HCT116 (cell line): Measurements from ENCODE around the gene BCKDHB. TPM values are rescaled to one million over a fixed set of nuclear protein-coding genes. Genes with fewer than 3 reads are reported as not detected.

Source experiments
- ATAC-seq: fragments of 200-7000 bp; cut with Tn5 transposase; 2 replicates; pipeline ENCODE4 v1.9.1; 2020; ENCODE audit warnings: mild to moderate bottlenecking, moderate library complexity
- BruUV-seq: library from RNA; stranded (reverse); fragments of 400-500 nt; replicated peaks from 2 replicates; lab custom pipeline; 2021; lab: Mats Ljungman, UMichigan
- CTCF ChIA-PET: fragments of 300-600 bp; sonication (Branson Sonifier 250); formaldehyde crosslinking; loops from one replicate; lab custom pipeline; 2021; ENCODE audit warnings: antibody characterized with exemption; lab: Charles Lee
- POLR2A ChIA-PET: fragments of 300-600, 350-600 bp; sonication (Branson Sonifier 250); formaldehyde crosslinking; loops from one replicate; lab custom pipeline; 2021; ENCODE audit warnings: antibody characterized with exemption; lab: Charles Lee
- RAD21 ChIA-PET, 2 experiments: fragments of 300-600 bp; sonication (Branson Sonifier 250); formaldehyde crosslinking; loops; one replicate each; lab custom pipeline; 2023; ENCODE audit warnings: low total read pairs in 2 of 2; ENCODE audit not compliant: uncharacterized antibody in 2 of 2, unreplicated experiment in 2 of 2, low non-redundant PET in 1 of 2; lab: Charles Lee
- DNase-seq: peaks from one replicate; pipeline ENCODE4 v3.0.0-alpha.2; 2010; ENCODE audit warnings: low read depth, low spot score
- H2AFZ ChIP-seq: fragments of 200-600 bp; shearing (Covaris generic), sonication (generic); 2 replicates; pipeline ENCODE4 v1.6.1; 2017; ENCODE audit warnings: low read depth, mixed run types, mixed read lengths, antibody characterized with exemption, low read length; ENCODE audit not compliant: poor library complexity, severe bottlenecking
- H3K27ac ChIP-seq: 2 replicates; pipeline ENCODE4 v1.5.1; 2012; ENCODE audit warnings: low read depth, low read length
- H3K27me3 ChIP-seq: fragments of 200-600 bp; sonication (generic); 2 replicates; pipeline ENCODE4 v1.6.1; 2016; ENCODE audit warnings: mixed run types, low read length, mixed read lengths; ENCODE audit not compliant: insufficient read depth
- H3K36me3 ChIP-seq, 2 experiments: fragments of 200-500 bp in 1 of 2; fragments of 200-600 bp in 1 of 2; sonication (Bioruptor generic) in 1 of 2; sonication (generic) in 1 of 2; 2 replicates each; pipeline versions ENCODE4 v1.5.1 to v1.6.1; 2014 to 2016; ENCODE audit warnings: low read length in 2 of 2, inconsistent platforms in 1 of 2, mixed read lengths in 1 of 2, mixed run types in 1 of 2; ENCODE audit not compliant: insufficient read depth in 2 of 2, control insufficient read depth in 1 of 2
- H3K4me1 ChIP-seq, 2 experiments: fragments of 200-600 bp in 1 of 2; sonication (generic) in 1 of 2; 2 replicates each; pipeline versions ENCODE4 v1.5.1 to v1.6.1; 2012 to 2017; ENCODE audit warnings: low read length in 2 of 2, inconsistent platforms in 1 of 2, mild to moderate bottlenecking in 1 of 2, mixed read lengths in 1 of 2, mixed run types in 1 of 2, moderate library complexity in 1 of 2; ENCODE audit not compliant: insufficient read depth in 2 of 2, control insufficient read depth in 1 of 2
- H3K4me2 ChIP-seq: fragments of 200-600 bp; sonication (generic); 2 replicates; pipeline ENCODE4 v1.6.1; 2017; ENCODE audit warnings: mixed run types, low read length, mixed read lengths
- H3K4me3 ChIP-seq, 2 experiments: fragments of 200-600 bp in 1 of 2; sonication (generic) in 1 of 2; replicated peaks in 1 of 2; 2 replicates each; pipeline ENCODE4 v1.5.1; 2011 to 2016; ENCODE audit warnings: low read length in 2 of 2, control low read depth in 1 of 2, low read depth in 1 of 2, mild to moderate bottlenecking in 1 of 2, mixed read lengths in 1 of 2, mixed run types in 1 of 2
- H3K79me2 ChIP-seq: fragments of 200-600 bp; sonication (generic); 2 replicates; pipeline ENCODE4 v1.6.1; 2017; ENCODE audit warnings: mild to moderate bottlenecking, mixed run types, low read length, moderate library complexity, mixed read lengths; ENCODE audit not compliant: insufficient read depth
- H3K9ac ChIP-seq: fragments of 200-600 bp; sonication (generic); 2 replicates; pipeline ENCODE4 v1.6.1; 2016; ENCODE audit warnings: low read length, mixed read lengths
- H3K9me2 ChIP-seq: fragments of 200-600 bp; sonication (generic), shearing (Covaris generic); 2 replicates; pipeline ENCODE4 v1.6.1; 2017; ENCODE audit warnings: mixed run types, mild to moderate bottlenecking, moderate library complexity; ENCODE audit not compliant: insufficient read depth
- H3K9me3 ChIP-seq, 2 experiments: fragments of 200-500 bp in 1 of 2; fragments of 200-600 bp in 1 of 2; sonication (Bioruptor generic) in 1 of 2; sonication (generic) in 1 of 2; 2 replicates each; pipeline ENCODE4 v1.6.1; 2014 to 2017; ENCODE audit warnings: low read length in 2 of 2, mixed read lengths in 2 of 2, inconsistent platforms in 1 of 2, low read depth in 1 of 2, mild to moderate bottlenecking in 1 of 2, mixed run types in 1 of 2, moderate library complexity in 1 of 2; ENCODE audit not compliant: control insufficient read depth in 1 of 2, insufficient read depth in 1 of 2
- H4K20me1 ChIP-seq: fragments of 200-600 bp; sonication (generic), shearing (Covaris generic); 2 replicates; pipeline ENCODE4 v1.6.1; 2017; ENCODE audit warnings: mixed run types, mild to moderate bottlenecking, moderate library complexity; ENCODE audit not compliant: insufficient read depth
- CEBPB ChIP-seq: IDR thresholded peaks from 2 replicates; pipeline ENCODE4 v1.6.1; 2012; ENCODE audit warnings: low read depth
- EZH2 ChIP-seq: fragments of 200-600 bp; sonication (generic); IDR thresholded peaks from 2 replicates; pipeline ENCODE4 v1.6.1; 2017; ENCODE audit warnings: antibody characterized with exemption, mixed run types
- EZH2phosphoT487 ChIP-seq: fragments of 200-600 bp; IDR thresholded peaks from 2 replicates; pipeline ENCODE4 v1.6.1; 2018; ENCODE audit warnings: antibody characterized with exemption, borderline replicate concordance
- FOSL1 ChIP-seq: IDR thresholded peaks from 2 replicates; pipeline ENCODE4 v1.6.1; 2012; ENCODE audit warnings: low read depth
- JUND ChIP-seq: IDR thresholded peaks from 2 replicates; pipeline ENCODE4 v1.6.1; 2012
- POLR2A ChIP-seq: IDR thresholded peaks from 2 replicates; pipeline ENCODE4 v1.7.0; 2011; ENCODE audit warnings: borderline replicate concordance; ENCODE audit not compliant: insufficient read depth, insufficient read length; ENCODE audit errors: extremely low read depth
- POLR2AphosphoS5 ChIP-seq: IDR thresholded peaks from 2 replicates; pipeline ENCODE4 v1.6.1; 2011; ENCODE audit warnings: mild to moderate bottlenecking, low read depth, low read length, moderate library complexity
- RAD21 ChIP-seq: IDR thresholded peaks from 2 replicates; pipeline ENCODE4 v1.6.1; 2012; ENCODE audit warnings: low read depth, mild to moderate bottlenecking
- SIN3A ChIP-seq: IDR thresholded peaks from 2 replicates; pipeline ENCODE4 v1.6.1; 2012; ENCODE audit warnings: low read depth
- SP1 ChIP-seq: IDR thresholded peaks from 2 replicates; pipeline ENCODE4 v1.6.1; 2012; ENCODE audit warnings: low read depth
- YY1 ChIP-seq: IDR thresholded peaks from 2 replicates; pipeline ENCODE4 v1.6.1; 2011; ENCODE audit warnings: low read length, low read depth, moderate library complexity, mild to moderate bottlenecking; ENCODE audit not compliant: insufficient replicate concordance; ENCODE audit errors: extremely low read depth
- ZFX ChIP-seq: fragments of 450-650 bp; IDR thresholded peaks from 2 replicates; pipeline ENCODE4 v1.6.1; 2017
- intact Hi-C: fragments of 100-400 bp; cut with micrococcal nuclease; formaldehyde crosslinking; loops from 2 replicates; pipeline ENCODE4 v1.10.0; 2022
- total RNA-seq: library from RNA; stranded (reverse); gene quantifications from one replicate; pipeline ENCODE4 v1.2.1, GENCODE V29; 2021; ENCODE audit not compliant: unreplicated experiment
- TF ChIP-seq, protein P1 (sequence below): IDR thresholded peaks from 2 replicates; pipeline ENCODE4 v1.6.1; 2011; ENCODE audit warnings: mild to moderate bottlenecking, low read length, moderate library complexity; ENCODE audit not compliant: insufficient replicate concordance; ENCODE audit errors: extremely low read depth
- TF ChIP-seq, protein P2 (sequence below): IDR thresholded peaks from 2 replicates; pipeline ENCODE4 v1.6.1; 2012
- TF ChIP-seq, protein P3 (sequence below): IDR thresholded peaks from 2 replicates; pipeline ENCODE4 v1.6.1; 2012; ENCODE audit warnings: low read depth
- TF ChIP-seq, protein P4 (sequence below): IDR thresholded peaks from 2 replicates; pipeline ENCODE4 v1.6.1; 2012

Gene BCKDHB
- total RNA-seq, 1 experiment from 2014 or later: 11.2 TPM

DNA sequence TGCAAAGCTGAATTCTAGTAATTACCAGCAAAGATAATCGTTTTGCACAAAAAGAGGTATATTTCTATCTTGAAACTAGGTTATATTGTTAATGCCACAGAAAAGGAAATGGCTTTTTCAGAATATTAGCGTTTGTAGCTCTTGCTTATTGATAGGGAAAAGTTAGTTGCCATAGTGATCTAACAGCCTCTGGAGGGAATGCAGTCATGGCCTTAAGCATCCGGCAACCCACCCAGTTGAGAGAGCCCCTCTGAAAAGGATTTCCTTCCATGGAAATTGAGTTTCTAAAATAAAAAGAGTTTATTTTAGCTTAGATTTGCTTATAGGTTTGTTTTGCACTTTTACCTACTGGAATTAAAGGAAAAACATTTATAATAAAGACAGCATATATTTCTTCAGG lies 224.5 kb downstream of the BCKDHB start:
- ATAC-seq: no peak
- CTCF ChIA-PET: no interaction called here

DNA sequence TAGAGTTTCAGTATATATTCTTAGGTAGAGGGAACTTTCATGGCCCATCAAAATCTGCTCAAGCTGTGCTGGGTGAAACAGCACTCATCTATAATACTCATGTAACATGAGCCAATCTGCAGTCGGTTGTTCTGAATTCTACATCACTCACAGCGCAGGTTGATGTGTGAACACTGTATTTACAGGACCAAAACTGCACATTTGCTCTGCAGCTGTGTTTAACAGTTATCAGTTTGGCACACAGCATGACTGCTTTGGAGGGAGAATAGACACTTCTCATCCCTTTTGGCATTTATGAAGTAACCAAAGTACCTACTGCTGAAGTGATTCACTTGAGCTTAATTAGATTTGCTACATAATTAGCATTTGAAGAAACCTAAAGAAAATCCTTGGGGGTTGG lies 225.1 kb downstream of the BCKDHB start:
- Histone ChIP-seq H3K27ac (no peak overlapping the region), H3K9me2 (no peaks in the 10 kb centered on the region), H3K36me3 (no peaks in the 10 kb centered on the region), H3K4me1 (no peaks in the 10 kb centered on the region), H3K4me3 (no peak overlapping the region), H3K79me2 (no peaks in the 10 kb centered on the region), H4K20me1 (no peaks in the 10 kb centered on the region), H3K9me3 (no peaks in the 10 kb centered on the region), H3K27me3 (no peaks in the 10 kb centered on the region), H2AFZ (no peak overlapping the region), H3K9ac (no peak overlapping the region), H3K4me2 (no peak overlapping the region)
- POLR2A ChIA-PET: no interaction called here
- intact Hi-C loops: loop anchor here (10.0 kb wide), 1 partner anchor 197 kb away; no protein-coding TSS in a partner anchor
- BruUV-seq: no TSS peak
- CTCF ChIA-PET: no interaction called here
- TF ChIP-seq JUND: no peak
- no peak for TF ChIP-seq SIN3A
- TF ChIP-seq SP1: no peak
- no peak for TF ChIP-seq CEBPB
- TF ChIP-seq, protein P1, sequence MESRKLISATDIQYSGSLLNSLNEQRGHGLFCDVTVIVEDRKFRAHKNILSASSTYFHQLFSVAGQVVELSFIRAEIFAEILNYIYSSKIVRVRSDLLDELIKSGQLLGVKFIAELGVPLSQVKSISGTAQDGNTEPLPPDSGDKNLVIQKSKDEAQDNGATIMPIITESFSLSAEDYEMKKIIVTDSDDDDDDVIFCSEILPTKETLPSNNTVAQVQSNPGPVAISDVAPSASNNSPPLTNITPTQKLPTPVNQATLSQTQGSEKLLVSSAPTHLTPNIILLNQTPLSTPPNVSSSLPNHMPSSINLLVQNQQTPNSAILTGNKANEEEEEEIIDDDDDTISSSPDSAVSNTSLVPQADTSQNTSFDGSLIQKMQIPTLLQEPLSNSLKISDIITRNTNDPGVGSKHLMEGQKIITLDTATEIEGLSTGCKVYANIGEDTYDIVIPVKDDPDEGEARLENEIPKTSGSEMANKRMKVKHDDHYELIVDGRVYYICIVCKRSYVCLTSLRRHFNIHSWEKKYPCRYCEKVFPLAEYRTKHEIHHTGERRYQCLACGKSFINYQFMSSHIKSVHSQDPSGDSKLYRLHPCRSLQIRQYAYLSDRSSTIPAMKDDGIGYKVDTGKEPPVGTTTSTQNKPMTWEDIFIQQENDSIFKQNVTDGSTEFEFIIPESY: no peak
- TF ChIP-seq POLR2AphosphoS5: no peak
- TF ChIP-seq EZH2phosphoT487: no peak
- no peak for TF ChIP-seq YY1
- TF ChIP-seq POLR2A: no peak
- TF ChIP-seq, protein P2, sequence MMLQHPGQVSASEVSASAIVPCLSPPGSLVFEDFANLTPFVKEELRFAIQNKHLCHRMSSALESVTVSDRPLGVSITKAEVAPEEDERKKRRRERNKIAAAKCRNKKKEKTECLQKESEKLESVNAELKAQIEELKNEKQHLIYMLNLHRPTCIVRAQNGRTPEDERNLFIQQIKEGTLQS: no peak
- TF ChIP-seq EZH2: no peak
- TF ChIP-seq, protein P3, sequence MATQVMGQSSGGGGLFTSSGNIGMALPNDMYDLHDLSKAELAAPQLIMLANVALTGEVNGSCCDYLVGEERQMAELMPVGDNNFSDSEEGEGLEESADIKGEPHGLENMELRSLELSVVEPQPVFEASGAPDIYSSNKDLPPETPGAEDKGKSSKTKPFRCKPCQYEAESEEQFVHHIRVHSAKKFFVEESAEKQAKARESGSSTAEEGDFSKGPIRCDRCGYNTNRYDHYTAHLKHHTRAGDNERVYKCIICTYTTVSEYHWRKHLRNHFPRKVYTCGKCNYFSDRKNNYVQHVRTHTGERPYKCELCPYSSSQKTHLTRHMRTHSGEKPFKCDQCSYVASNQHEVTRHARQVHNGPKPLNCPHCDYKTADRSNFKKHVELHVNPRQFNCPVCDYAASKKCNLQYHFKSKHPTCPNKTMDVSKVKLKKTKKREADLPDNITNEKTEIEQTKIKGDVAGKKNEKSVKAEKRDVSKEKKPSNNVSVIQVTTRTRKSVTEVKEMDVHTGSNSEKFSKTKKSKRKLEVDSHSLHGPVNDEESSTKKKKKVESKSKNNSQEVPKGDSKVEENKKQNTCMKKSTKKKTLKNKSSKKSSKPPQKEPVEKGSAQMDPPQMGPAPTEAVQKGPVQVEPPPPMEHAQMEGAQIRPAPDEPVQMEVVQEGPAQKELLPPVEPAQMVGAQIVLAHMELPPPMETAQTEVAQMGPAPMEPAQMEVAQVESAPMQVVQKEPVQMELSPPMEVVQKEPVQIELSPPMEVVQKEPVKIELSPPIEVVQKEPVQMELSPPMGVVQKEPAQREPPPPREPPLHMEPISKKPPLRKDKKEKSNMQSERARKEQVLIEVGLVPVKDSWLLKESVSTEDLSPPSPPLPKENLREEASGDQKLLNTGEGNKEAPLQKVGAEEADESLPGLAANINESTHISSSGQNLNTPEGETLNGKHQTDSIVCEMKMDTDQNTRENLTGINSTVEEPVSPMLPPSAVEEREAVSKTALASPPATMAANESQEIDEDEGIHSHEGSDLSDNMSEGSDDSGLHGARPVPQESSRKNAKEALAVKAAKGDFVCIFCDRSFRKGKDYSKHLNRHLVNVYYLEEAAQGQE: no peak
- TF ChIP-seq FOSL1: no peak
- no peak for TF ChIP-seq ZFX
- TF ChIP-seq, protein P4, sequence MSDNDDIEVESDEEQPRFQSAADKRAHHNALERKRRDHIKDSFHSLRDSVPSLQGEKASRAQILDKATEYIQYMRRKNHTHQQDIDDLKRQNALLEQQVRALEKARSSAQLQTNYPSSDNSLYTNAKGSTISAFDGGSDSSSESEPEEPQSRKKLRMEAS: no peak
- ATAC-seq: no peak
- DNase-seq: no peak
- RAD21 ChIA-PET: no interaction called here

More for the DNA sequence above, 224.5 kb downstream of the BCKDHB start:
- ChIA-PET RAD21 (no interaction called here), POLR2A (no interaction called here)
- no TSS peak for BruUV-seq
- no peak overlapping the region for H3K4me3 ChIP-seq
- no peak overlapping the region for H3K9ac ChIP-seq
- no peak overlapping the region for H2AFZ ChIP-seq
- H3K27ac ChIP-seq: no peak overlapping the region
- H3K9me3 ChIP-seq: no peaks in the 10 kb centered on the region
- intact Hi-C loops: loop anchor here (10.0 kb wide), 1 partner anchor 196 kb away; no protein-coding TSS in a partner anchor
- no peak for DNase-seq
- no peaks in the 10 kb centered on the region for H4K20me1 ChIP-seq
- H3K4me1 ChIP-seq: no peaks in the 10 kb centered on the region
- H3K9me2 ChIP-seq: no peaks in the 10 kb centered on the region
- no peaks in the 10 kb centered on the region for H3K36me3 ChIP-seq
- H3K27me3 ChIP-seq: no peaks in the 10 kb centered on the region
- H3K79me2 ChIP-seq: no peaks in the 10 kb centered on the region
- H3K4me2 ChIP-seq: no peak overlapping the region
- TF ChIP-seq YY1 (no peak), EZH2phosphoT487 (no peak), ZFX (no peak), RAD21 (no peak)
